HAP-1 (cell line): ENCODE data around the gene SLC4A11.

ENCODE experiments used
- DNase-seq, 2 experiments: peaks; one replicate each; pipeline ENCODE4 v3.0.0-alpha.2; 2016 to 2020; ENCODE audit warnings: low spot score in 2 of 2
- H3K27me3 ChIP-seq: fragments of 250-450 bp; sonication (Bioruptor Pico); 2 replicates; pipeline ENCODE4 v1.5.1; 2020; ENCODE audit warnings: low read depth, mild to moderate bottlenecking, moderate library complexity
- H3K36me3 ChIP-seq: fragments of 250-450 bp; sonication (Bioruptor Pico); replicated peaks from 2 replicates; pipeline ENCODE4 v1.5.1; 2020; ENCODE audit warnings: mild to moderate bottlenecking
- H3K4me1 ChIP-seq: fragments of 250-450 bp; sonication (Bioruptor Pico); 2 replicates; pipeline ENCODE4 v1.5.1; 2020; ENCODE audit warnings: mild to moderate bottlenecking
- H3K4me3 ChIP-seq: fragments of 250-450 bp; sonication (Bioruptor Pico); 2 replicates; pipeline ENCODE4 v1.5.1; 2020; ENCODE audit warnings: mild to moderate bottlenecking, moderate library complexity
- H3K9me3 ChIP-seq: fragments of 250-450 bp; sonication (Bioruptor Pico); 2 replicates; pipeline ENCODE4 v1.5.1; 2020; ENCODE audit warnings: mild to moderate bottlenecking, moderate library complexity
- in situ Hi-C: fragments of 300-500 bp; cut with MboI; formaldehyde crosslinking; loops from 3 replicates; pipeline ENCODE4 v1.14.3; 2020; ENCODE audit warnings: low sequenced_read_pairs, inconsistent platforms, mixed read lengths

The SLC4A11 gene

GRCh38 chr20:3240776-3241363 is 1.9 kb upstream of the SLC4A11 start:
- no peaks in the 10 kb centered on the region for H3K27me3 ChIP-seq
- H3K36me3 ChIP-seq, result no peaks in the 10 kb centered on the region
- H3K9me3 ChIP-seq, result no peaks in the 10 kb centered on the region
- peaks cover 9% of the 10 kb centered on the region; the same call in 1 of the 2 replicates for H3K4me1 ChIP-seq
- no peak for DNase-seq
- in situ Hi-C loops, result no loop called here
- no peak overlapping the region for H3K4me3 ChIP-seq

GRCh38 chr20:3239867-3240775 is 1.1 kb upstream of the SLC4A11 start:
- Histone ChIP-seq H3K27me3 (no peaks in the 10 kb centered on the region), H3K36me3 (no peaks in the 10 kb centered on the region), H3K4me1 (peaks cover 9% of the 10 kb centered on the region; the same call in 1 of the 2 replicates), H3K9me3 (no peaks in the 10 kb centered on the region), H3K4me3 (peak overlapping the region; percentile 66)
- in situ Hi-C loops, result no loop called here
- DNase-seq, result no peak

- in situ Hi-C loops, result no loop called here
- Histone ChIP-seq H3K4me3 (peak overlapping the region; percentile 66), H3K36me3 (peaks cover 3% of the 10 kb centered on the region), H3K9me3 (no peaks in the 10 kb centered on the region), H3K27me3 (no peaks in the 10 kb centered on the region), H3K4me1 (peaks cover 9% of the 10 kb centered on the region; the same call in 1 of the 2 replicates)
- DNase-seq, result peak; percentile 12 to 63
These were observed 369 bp downstream of the SLC4A11 start for GRCh38 chr20:3238616-3239025.

GRCh38 chr20:3237958-3238615 is 903 bp downstream of the SLC4A11 start:
- Histone ChIP-seq H3K27me3 (no peaks in the 10 kb centered on the region), H3K4me1 (peaks cover 9% of the 10 kb centered on the region; the same call in 1 of the 2 replicates), H3K4me3 (peak overlapping the region; percentile 66), H3K9me3 (no peaks in the 10 kb centered on the region), H3K36me3 (peaks cover 6% of the 10 kb centered on the region)
- in situ Hi-C loops, result no loop called here
- peak in 1 of 2 experiments; percentile 52 for DNase-seq

- DNase-seq, result no peak
- in situ Hi-C loops, result no loop called here
- Histone ChIP-seq H3K36me3 (peaks cover 6% of the 10 kb centered on the region), H3K27me3 (no peaks in the 10 kb centered on the region), H3K9me3 (no peaks in the 10 kb centered on the region), H3K4me3 (peak overlapping the region; percentile 66), H3K4me1 (peaks cover 9% of the 10 kb centered on the region; the same call in 1 of the 2 replicates)
These were observed 1.7 kb downstream of the SLC4A11 start for GRCh38 chr20:3237011-3237957.

GRCh38 chr20:3235666-3236324 is 3.2 kb downstream of the SLC4A11 start:
- H3K4me3 ChIP-seq, result no peak overlapping the region
- H3K9me3 ChIP-seq, result no peaks in the 10 kb centered on the region
- peaks cover 11% of the 10 kb centered on the region for H3K36me3 ChIP-seq
- no peak for DNase-seq
- peaks cover 9% of the 10 kb centered on the region; the same call in 1 of the 2 replicates for H3K4me1 ChIP-seq
- no peaks in the 10 kb centered on the region for H3K27me3 ChIP-seq
- in situ Hi-C loops, result no loop called here

GRCh38 chr20:3233991-3234498 is 4.9 kb downstream of the SLC4A11 start:
- Histone ChIP-seq H3K27me3 (no peaks in the 10 kb centered on the region), H3K36me3 (peaks cover 11% of the 10 kb centered on the region), H3K9me3 (no peaks in the 10 kb centered on the region), H3K4me3 (no peak overlapping the region), H3K4me1 (peaks cover 5% of the 10 kb centered on the region; the same call in 1 of the 2 replicates)
- in situ Hi-C loops, result no loop called here
- no peak for DNase-seq

- Histone ChIP-seq H3K4me1 (peaks cover 5% of the 10 kb centered on the region; the same call in 1 of the 2 replicates), H3K36me3 (peaks cover 14% of the 10 kb centered on the region), H3K9me3 (no peaks in the 10 kb centered on the region), H3K27me3 (no peaks in the 10 kb centered on the region), H3K4me3 (no peak overlapping the region)
- no peak for DNase-seq
- in situ Hi-C loops, result no loop called here
These were observed 5.6 kb downstream of the SLC4A11 start for GRCh38 chr20:3233131-3233990.

GRCh38 chr20:3231889-3232588 is 7.0 kb downstream of the SLC4A11 start:
- peaks cover 22% of the 10 kb centered on the region for H3K36me3 ChIP-seq
- H3K4me1 ChIP-seq, result no peaks in the 10 kb centered on the region
- in situ Hi-C loops, result no loop called here
- H3K4me3 ChIP-seq, result no peak overlapping the region
- H3K9me3 ChIP-seq, result no peaks in the 10 kb centered on the region
- no peaks in the 10 kb centered on the region for H3K27me3 ChIP-seq
- no peak for DNase-seq

GRCh38 chr20:3231116-3231515 is 7.9 kb downstream of the SLC4A11 start:
- in situ Hi-C loops, result no loop called here
- Histone ChIP-seq H3K4me3 (no peak overlapping the region), H3K36me3 (peaks cover 28% of the 10 kb centered on the region), H3K4me1 (no peaks in the 10 kb centered on the region), H3K9me3 (no peaks in the 10 kb centered on the region), H3K27me3 (no peaks in the 10 kb centered on the region)
- no peak for DNase-seq

- no peak for DNase-seq
- Histone ChIP-seq H3K4me3 (no peak overlapping the region), H3K9me3 (no peaks in the 10 kb centered on the region), H3K36me3 (peaks cover 32% of the 10 kb centered on the region), H3K27me3 (no peaks in the 10 kb centered on the region), H3K4me1 (no peaks in the 10 kb centered on the region)
- in situ Hi-C loops, result no loop called here
These were observed 9.2 kb downstream of the SLC4A11 start for GRCh38 chr20:3229798-3230197.
